HG03060 (cell line): ENCODE results near the gene CRTC3.
"Not testable (repeated sequence)": the region's sequence is repeated elsewhere in the genome, so short reads cannot be mapped to it uniquely, and the experiment has no call there.

Experiments
- ATAC-seq: cut with Tn5 transposase; IDR thresholded peaks from one replicate; pipeline ENCODE4 v1.9.1; 2021; ENCODE audit warnings: low read depth, moderate number of reproducible peaks; ENCODE audit not compliant: unreplicated experiment

CRTC3 gene

DNA sequence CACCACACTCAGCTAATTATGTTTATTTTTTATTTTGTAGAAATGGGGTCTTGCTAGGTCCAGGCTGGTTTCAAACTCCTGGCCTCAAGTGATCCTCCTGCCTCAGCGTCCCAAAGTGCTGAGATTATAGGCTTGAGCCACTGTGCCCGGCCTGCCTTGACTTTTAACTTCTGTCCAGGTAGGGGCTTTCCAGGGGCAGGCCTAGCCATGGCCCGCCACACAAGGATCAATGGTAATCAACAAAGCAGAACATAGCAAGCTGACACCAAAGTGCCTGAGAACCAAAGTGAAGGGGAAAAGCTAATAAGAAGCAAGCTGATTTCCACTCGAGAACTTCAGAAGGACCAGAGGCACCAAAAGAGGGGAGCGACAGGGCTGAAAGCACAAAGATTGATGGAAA is 9.4 kb upstream of the CRTC3 start:
- no peak for ATAC-seq

- ATAC-seq = no peak
Measured at GRCh38 chr15:90523373-90523772, 6.3 kb upstream of the CRTC3 start.

DNA sequence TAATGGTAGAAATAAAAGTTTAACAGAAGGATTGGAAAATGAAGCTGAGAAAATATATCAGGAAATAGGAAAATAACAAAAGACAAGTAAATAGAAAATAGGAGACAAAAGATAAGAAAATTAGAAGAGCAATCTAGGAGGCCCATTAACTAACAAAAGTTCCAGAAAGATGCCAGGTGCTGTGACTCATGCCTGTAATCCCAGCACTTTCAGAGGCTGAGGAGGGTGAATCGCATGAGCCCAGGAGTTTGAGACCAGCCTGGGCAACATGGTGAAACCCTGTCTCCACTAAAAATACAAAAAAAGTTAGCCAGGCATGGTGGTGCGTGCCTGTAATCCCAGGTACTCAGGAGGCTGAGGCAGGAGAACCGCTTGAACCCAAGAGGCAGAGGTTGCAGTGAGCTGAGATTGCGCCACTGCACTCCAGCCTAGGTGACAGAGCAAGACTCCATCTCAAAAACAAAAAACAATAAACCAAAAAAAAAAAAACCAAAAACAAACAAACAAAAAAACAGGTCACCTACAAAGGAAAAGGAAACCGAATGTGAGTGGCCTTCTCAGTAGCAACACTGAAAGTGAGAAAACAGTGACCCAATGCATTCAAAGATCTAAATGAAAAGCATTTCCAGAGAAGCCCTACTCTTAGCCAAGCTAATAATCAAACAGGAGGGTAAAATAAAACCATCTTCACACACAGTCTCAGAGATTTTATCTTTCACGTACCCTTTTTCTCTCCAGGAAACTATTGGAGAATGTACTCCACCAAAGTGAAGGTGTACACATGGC is 5.5 kb upstream of the CRTC3 start:
- not testable (repeated sequence) for ATAC-seq

- no peak for ATAC-seq
Measured at GRCh38 chr15:90529011-90529370, 732 bp upstream of the CRTC3 start.

- no peak for ATAC-seq
Measured at GRCh38 chr15:90530250-90531051, 728 bp downstream of the CRTC3 start.

DNA sequence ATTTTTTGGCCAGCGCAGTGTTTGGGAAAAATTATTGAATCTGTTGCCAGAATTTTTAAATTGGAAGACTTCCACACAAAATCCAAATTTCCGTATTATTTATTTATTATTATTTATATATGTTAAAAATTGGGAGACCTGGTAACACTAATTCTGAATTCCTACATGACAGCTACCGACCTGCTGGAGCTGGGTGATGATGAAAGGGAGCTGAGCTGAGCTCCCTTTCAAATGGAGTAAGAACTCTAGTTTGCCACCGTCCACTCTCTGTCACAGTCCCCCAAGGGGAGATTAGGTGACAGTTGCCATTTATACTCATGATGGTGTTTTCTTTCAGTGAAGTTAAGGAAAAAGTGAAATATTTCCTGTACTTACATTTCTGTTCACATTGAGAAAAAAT is 1.4 kb downstream of the CRTC3 start:
- no peak for ATAC-seq

- no peak for ATAC-seq
Measured at GRCh38 chr15:90535254-90535653, 5.5 kb downstream of the CRTC3 start.

DNA sequence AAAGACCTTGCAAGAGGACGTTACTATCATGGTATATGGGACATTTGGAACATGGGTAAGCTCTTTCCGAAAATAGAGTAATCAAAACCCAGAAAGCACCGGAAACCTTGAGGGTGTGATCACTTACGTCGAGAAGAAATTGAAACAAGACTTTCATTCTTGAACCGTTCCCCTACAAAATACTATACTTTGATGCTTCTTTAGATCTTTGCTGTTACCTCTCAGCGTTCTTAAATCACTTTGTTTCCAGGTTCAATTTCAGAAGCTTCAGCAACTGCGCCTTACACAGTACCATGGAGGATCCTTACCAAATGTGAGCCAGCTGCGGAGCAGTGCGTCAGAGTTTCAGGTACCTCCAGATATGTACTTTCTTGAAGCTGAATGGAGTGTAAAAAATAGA is 10.1 kb downstream of the CRTC3 start:
- ATAC-seq = no peak

GRCh38 chr15:90540768-90541167 is 11.0 kb downstream of the CRTC3 start:
- no peak for ATAC-seq

GRCh38 chr15:90545095-90545494 is 15.4 kb downstream of the CRTC3 start:
- no peak for ATAC-seq

DNA sequence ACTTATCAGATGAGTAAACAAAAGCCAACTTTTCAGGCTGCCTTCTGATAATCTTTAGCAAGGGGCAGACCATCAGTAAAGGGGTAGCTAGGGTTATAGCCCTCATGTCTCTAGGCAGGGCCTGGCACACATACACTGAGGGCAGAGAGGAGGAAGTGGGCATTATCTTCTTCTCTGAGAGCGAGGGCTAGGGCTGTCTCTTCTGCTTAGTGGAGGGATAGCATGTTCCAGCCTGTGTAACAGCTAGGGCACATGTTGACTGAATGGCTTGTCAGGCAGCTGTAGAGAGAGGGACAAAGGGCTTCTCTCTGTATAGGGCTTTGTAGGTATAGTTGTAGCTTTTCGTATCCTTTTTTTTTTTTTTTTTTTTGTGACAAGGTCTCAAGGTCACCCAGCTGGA is 17.8 kb downstream of the CRTC3 start:
- no peak for ATAC-seq

- ATAC-seq = no peak
Measured at GRCh38 chr15:90550919-90551318, 21.2 kb downstream of the CRTC3 start.

- ATAC-seq = no peak
Measured at GRCh38 chr15:90552162-90552928, 22.6 kb downstream of the CRTC3 start.

- ATAC-seq = no peak
Measured at GRCh38 chr15:90552929-90553211, 23.1 kb downstream of the CRTC3 start.

DNA sequence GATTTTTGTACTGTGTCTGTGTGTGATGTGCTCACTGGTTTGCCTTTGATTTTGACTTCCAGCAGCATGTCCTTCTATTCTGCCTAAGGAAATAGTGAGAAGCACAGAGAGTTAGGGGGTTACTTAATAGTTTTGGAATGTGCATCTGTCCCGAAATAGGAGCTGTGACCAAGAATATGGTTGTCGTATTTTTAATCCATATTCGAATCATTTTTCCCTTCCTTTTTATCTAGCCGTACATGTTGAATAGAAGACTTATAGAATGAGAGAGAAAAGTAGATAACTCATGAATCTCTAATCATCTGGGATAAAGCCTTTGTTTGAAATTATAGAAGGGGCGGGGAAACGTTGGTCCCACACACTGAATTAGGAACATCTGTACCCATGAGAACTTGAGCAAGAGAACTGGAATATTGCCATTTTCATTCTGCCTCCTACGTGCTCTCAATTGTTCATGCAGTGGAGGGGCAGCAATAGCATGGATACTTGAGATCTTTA is 23.6 kb downstream of the CRTC3 start:
- ATAC-seq = no peak

GRCh38 chr15:90557186-90558084 is 27.7 kb downstream of the CRTC3 start:
- ATAC-seq = no peak

GRCh38 chr15:90558171-90558573 is 28.4 kb downstream of the CRTC3 start:
- ATAC-seq = no peak

DNA sequence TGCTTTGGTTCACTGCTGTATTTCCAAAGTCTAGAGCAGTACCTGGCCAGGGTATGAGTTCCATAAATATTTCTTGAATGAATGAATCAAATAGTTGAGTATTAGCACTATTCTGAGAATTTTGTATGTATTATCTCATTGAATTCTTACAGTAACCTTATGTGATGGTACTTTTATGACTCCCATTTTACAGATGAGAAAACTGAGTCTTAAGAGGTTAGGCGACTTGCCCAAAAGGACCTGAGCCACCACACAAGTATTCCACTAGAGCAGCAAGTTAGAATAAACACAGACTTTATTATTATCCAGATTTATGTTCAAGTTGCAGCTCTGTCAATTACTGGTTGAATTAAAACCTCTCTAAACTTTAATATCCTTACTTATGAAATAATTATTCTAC is 29.4 kb downstream of the CRTC3 start:
- ATAC-seq = no peak

- ATAC-seq = no peak
Measured at GRCh38 chr15:90560229-90560776, 30.6 kb downstream of the CRTC3 start.
